Activated CD8-positive, alpha-beta memory T cell treated with anti-CD3 and anti-CD28 coated beads for 48 hours (primary cell): ENCODE results near the gene ICAM1.
"Not testable (repeated sequence)": the region's sequence is repeated elsewhere in the genome, so short reads cannot be mapped to it uniquely, and the experiment has no call there.

ENCODE experiments used
- DNase-seq, 3 experiments: peaks; one replicate each; pipeline ENCODE4 v3.0.0-alpha.2; 2020; ENCODE audit warnings: low read depth in 2 of 3, low spot score in 2 of 3

Gene ICAM1

GRCh38 chr19:10241826-10242449 is 29.0 kb upstream of the ICAM1 start:
- DNase-seq: not testable (repeated sequence)

GRCh38 chr19:10243606-10244005 is 27.3 kb upstream of the ICAM1 start:
- no peak for DNase-seq

- DNase-seq: no peak
Measured at GRCh38 chr19:10245189-10245939, 25.6 kb upstream of the ICAM1 start.

GRCh38 chr19:10246511-10246910 is 24.4 kb upstream of the ICAM1 start:
- DNase-seq: no peak

DNA sequence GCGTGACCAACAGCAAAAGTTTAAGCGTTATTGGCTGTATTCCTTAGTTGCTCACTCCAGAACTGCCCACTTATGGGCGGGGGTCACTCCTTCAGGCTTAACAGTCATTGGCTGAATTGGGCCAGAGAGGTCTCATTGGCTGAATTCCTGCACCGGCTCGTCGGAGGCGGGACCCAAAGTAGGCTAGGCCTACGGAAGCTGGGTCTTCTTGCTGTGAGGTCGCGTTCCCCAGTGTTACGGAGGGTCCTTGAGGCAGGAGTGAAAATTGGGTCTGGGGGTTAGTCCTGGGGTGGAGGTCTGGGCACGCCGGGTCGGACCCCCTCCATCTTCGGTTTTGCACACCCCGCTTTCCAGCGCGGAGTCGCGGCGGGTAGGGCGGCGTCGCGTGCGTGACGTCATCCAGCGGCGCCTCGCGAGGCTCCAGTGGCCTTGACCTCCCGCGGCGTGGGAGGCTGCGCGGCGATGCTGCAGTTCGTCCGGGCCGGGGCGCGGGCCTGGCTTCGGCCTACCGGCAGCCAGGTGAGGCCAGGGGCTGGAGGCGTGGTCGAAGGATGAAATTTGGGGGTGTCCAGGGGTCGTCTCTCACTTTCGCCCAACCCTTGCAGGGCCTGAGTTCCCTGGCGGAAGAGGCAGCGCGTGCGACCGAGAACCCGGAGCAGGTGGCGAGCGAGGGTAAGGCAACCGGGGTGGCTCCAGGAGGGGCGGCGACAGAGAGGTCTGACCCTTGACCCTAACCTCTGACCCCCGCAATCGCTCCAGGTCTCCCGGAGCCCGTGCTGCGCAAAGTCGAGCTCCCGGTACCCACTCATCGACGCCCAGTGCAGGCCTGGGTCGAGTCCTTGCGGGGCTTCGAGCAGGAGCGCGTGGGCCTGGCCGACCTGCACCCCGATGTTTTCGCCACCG is 18.9 kb upstream of the ICAM1 start, which contains the start of gene MRPL4:
TSS of gene MRPL4 (plus strand) at position 423 of the 903 bp plus-strand sequence. CDS start at position 463, 40 bp downstream.
- peak; percentile 81 to 95 (median 89) for DNase-seq

DNA sequence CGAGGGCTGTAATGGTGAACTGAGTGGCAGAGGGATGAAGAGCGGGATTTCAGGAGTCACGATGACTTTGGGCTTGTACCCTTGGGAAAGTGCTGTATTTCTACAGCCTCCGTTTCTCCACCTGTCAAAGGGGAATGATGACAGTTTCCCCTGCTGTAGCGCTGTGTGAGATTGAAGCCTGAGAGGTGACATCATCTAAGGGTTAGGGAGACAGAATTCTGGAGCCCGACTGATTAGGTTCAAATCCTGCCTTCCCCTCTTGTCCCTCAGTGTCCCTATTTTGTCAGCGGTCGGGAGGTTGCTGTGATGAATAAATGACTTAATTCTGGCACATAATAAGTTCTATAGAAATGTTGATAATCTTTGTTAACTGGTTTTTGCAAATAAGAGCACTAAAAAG is 18.2 kb upstream of the ICAM1 start:
- no peak for DNase-seq

GRCh38 chr19:10254244-10254643 is 16.7 kb upstream of the ICAM1 start:
- no peak for DNase-seq

DNA sequence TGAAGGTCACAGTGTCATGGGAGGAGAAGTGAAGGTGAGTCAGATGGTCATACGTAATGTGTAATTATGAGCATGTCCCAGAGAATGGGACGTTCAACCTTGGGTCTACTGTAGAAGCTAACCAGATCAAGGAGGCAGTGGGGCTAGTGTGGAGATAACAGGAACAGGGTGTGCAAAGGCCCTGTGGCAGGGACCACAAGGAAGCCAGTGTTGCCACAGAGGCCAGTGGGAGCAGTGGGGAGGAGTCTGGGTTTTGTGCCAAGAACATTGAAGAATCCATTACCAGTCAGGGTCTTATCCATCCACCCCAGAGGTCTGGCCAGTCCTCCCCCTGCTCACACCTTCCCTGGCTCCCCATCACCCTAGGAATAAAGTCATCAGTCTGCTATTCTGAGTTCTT is 15.6 kb upstream of the ICAM1 start:
- no peak for DNase-seq

DNA sequence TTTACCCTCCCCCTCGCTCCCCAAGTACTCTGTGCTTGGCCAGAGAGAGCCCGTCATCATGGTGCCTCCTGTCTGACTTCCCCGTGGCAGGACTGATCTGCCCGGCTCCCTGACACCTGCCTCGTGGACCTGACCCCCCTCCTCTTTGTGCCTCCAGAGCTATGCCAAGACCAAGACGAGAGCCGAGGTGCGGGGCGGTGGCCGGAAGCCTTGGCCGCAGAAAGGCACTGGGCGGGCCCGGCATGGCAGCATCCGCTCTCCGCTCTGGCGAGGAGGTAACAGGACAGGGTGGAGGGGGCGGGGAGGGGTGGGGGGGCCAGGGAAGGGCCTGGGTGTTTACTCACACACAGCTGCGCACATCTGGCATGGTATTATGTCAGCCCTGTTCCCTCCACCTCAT is 14.4 kb upstream of the ICAM1 start:
- DNase-seq: no peak

GRCh38 chr19:10256970-10257615 is 13.8 kb upstream of the ICAM1 start:
- DNase-seq: no peak

GRCh38 chr19:10258080-10258710 is 12.7 kb upstream of the ICAM1 start:
- no peak for DNase-seq

DNA sequence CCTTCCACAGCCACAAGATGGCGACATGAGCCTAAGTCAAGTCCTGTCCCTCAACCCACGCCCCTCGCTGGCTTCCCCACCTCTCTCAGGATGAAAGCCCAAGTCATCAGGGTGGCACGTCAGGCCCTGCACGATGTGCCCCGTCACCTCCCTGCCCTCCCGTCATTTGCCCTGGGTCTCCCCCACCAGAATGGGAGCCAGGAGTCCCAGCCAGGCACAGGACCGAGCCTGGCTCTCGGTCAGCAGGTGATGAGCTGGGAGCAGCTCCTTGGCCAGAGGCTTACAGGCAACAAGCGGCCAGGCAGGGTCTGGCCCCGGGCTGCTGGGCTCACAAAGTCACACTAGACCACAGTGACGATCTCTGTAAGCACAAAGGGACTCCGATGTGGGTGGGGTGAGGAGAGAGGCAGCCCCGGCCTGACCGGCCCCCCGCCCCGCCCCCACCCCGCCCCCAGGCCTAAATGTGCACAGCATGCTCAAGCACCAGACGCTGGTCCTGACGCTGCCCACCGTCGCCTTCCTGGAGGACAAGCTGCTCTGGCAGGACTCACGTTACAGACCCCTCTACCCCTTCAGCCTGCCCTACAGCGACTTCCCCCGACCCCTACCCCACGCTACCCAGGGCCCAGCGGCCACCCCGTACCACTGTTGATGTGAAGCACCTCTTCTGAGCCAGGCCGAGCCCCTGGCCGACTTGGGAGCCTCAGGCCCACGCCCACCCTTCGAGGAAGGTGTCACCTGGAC is 11.6 kb upstream of the ICAM1 start:
- DNase-seq: peak; percentile 64 to 80 (median 72)

- DNase-seq: peak; percentile 39 to 53 (median 45)
Measured at GRCh38 chr19:10260141-10260584, 10.8 kb upstream of the ICAM1 start.

DNA sequence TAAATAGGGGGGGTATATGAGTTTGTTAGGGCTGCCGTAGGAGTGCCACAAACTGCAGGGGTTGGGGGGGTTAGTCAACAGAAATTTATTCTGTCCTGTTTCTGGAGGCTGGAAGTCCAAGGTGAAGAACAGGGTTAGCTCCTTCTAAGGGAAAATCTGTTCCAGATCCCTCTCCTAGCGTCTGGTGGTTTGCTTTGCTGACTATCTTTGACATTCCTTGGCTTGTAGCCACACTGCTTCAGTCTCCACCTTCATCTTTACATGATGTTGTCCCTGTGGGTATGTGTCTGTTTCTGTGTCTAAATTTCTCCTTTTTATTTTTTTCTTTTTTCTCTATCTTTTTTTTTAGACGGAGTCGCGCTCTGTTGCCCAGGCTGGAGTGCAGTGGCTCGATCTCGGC is 8.1 kb upstream of the ICAM1 start:
- no peak for DNase-seq

GRCh38 chr19:10266706-10267105 is 4.2 kb upstream of the ICAM1 start:
- DNase-seq: no peak

- DNase-seq: no peak
Measured at GRCh38 chr19:10268071-10268470, 2.8 kb upstream of the ICAM1 start.

DNA sequence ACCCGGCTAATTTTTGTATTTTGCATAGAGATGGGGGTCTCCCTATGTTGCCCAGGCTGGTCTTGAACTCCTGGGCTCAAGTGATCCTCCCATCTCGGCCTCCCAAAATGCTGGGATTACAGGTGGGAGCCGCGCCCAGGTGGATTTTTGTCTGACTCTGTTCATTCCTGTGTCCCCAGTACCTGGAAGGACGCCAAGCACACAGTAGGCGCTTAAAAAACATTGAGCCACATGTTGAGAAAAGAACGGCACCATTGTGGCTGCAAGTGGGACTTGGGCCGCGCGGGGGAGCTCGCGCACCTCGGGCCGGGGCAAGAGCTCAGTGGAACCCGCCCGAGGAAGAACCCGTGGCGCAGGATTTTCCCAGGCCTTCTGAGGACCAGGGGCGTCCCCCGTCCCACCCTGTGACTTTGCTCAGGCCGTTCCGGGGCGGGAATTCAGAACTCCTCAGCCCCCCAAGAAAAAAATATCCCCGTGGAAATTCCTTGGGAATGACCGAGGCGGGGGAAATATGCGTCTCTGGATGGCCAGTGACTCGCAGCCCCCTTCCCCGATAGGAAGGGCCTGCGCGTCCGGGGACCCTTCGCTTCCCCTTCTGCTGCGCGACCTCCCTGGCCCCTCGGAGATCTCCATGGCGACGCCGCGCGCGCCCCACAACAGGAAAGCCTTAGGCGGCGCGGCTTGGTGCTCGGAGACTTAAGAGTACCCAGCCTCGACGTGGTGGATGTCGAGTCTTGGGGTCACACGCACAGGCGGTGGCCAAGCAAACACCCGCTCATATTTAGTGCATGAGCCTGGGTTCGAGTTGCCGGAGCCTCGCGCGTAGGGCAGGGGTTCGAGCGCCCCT is 1.4 kb upstream of the ICAM1 start:
- peak; percentile 72 to 94 (median 80) for DNase-seq

GRCh38 chr19:10270180-10270615 is 722 bp upstream of the ICAM1 start:
- peak in 2 of 3 experiments; percentile 72 to 74 for DNase-seq

DNA sequence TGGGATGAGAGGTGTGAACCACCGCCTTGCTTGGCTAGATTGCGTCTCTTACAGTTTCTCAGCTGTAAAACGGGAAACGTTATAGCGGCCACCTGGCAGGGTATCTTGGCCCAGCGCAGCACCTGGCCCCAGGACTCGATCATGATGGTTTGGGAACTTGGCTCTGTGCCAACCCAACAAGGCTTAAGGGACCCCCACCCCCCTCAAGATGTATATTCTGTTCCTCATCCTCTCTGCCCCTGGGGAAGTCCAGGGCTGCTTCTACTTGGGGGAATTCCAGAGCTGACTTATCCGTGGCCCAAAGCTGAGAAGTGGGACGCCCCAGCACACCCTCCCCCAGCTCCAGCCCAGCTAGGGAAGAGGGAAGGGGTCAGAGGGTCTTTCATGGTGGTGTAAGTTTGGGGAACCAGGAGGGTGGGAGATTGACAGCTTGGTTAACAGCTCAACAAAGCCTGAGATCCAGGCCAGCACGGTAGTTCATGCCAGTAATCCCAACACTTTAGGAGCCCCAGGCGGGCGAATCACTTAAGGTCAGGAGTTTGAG is 695 bp downstream of the ICAM1 start:
- DNase-seq: no peak
